ENCODE measurements around the gene OR2L13.

GRCh38 chr1:248114890-248115289, 19.9 kb downstream of the OR2L13 start:
- no peak for TF ChIP-seq POLR2AphosphoS5 (IDR thresholded peaks at IDR 0.05; ENCODE audit: low read depth, low read length)
- no peak for TF ChIP-seq CTCF (IDR thresholded peaks at IDR 0.05)

Data from Panc1 (cell line).